Mammary epithelial cell (primary cell): ENCODE measurements around the gene PAF1.

Source experiments
- CTCF ChIP-seq, 2 donors: IDR thresholded peaks in 1 of 2; conservative IDR thresholded peaks in 1 of 2; 2 replicates each; pipeline ENCODE4 v1.5.1; 2011 to 2012; ENCODE audit warnings: inconsistent platforms in 2 of 2, low read length in 2 of 2, mild to moderate bottlenecking in 2 of 2, control low read depth in 1 of 2, low read depth in 1 of 2; ENCODE audit not compliant: insufficient read depth in 1 of 2; ENCODE audit errors: extremely low read depth in 1 of 2
- EZH2 ChIP-seq: IDR thresholded peaks from 2 replicates; pipeline ENCODE4 v1.6.1; 2012; ENCODE audit warnings: low read length, inconsistent platforms, borderline replicate concordance

- TF ChIP-seq EZH2 (no peak), CTCF (conservative IDR thresholded peaks at IDR 0.05 in 1 of 2, IDR thresholded peaks at IDR 0.05 in 1 of 2; ENCODE audit: extremely low read depth in 1 of 2, insufficient read depth in 1 of 2, low read depth in 1 of 2, low read length in 2 of 2) (no peak)
Measured at GRCh38 chr19:39336483-39336882, 54.4 kb downstream of the PAF1 start.
